ENCODE results near the gene SRP68. TPM values are rescaled to one million over a fixed set of nuclear protein-coding genes. Genes with fewer than 3 reads are reported as not detected.

Gene SRP68
- 74.9 to 80.5 TPM (median 80.1 TPM) in 3 replicates for total RNA-seq

- peak within 1 kb of the TSS; percentile 96 for H3K4me3 Mint-ChIP-seq
These were observed at the start of gene SRP68 for GRCh38 chr17:76072148-76072858. TSS of gene SRP68 (minus strand) at chr17:76072517. CDS start at chr17:76072491, 26 bp downstream.

GRCh38 chr17:76121932-76122430, 49.7 kb upstream of the SRP68 start:
- no peaks in the 10 kb centered on the region for H3K36me3 Mint-ChIP-seq
- H3K27me3 Mint-ChIP-seq (ENCODE audit: low read depth), result no peaks in the 10 kb centered on the region
- H3K4me1 Mint-ChIP-seq, result peaks cover 14% of the 10 kb centered on the region
- H3K27ac Mint-ChIP-seq, result peak overlapping the region; percentile 87
- TF ChIP-seq CTCF (IDR thresholded peaks at IDR 0.05; ENCODE audit: unreplicated experiment), result no peak
- no peak overlapping the region for H3K4me3 Mint-ChIP-seq
- no peaks in the 10 kb centered on the region for H3K9me3 Mint-ChIP-seq
- DNase-seq (ENCODE audit: low spot score in 2 of 2, unreplicated experiment in 2 of 2), result no peak

More at GRCh38 chr17:76072148-76072858, at the start of gene SRP68:
- H3K9me3 Mint-ChIP-seq, result no peaks in the 10 kb centered on the region
- peak within 1 kb of the TSS; percentile 92 for H3K27ac Mint-ChIP-seq
- peak; percentile 85 to 91 for DNase-seq (ENCODE audit: low spot score in 2 of 2, unreplicated experiment in 2 of 2)
- peaks cover 32% of the 10 kb centered on the region for H3K4me1 Mint-ChIP-seq
- H3K36me3 Mint-ChIP-seq, result peaks cover 5% of the 10 kb centered on the region
- no peak for TF ChIP-seq CTCF (IDR thresholded peaks at IDR 0.05; ENCODE audit: unreplicated experiment)
- H3K27me3 Mint-ChIP-seq (ENCODE audit: low read depth), result peaks cover 39% of the 10 kb centered on the region

- no peak for TF ChIP-seq CTCF (IDR thresholded peaks at IDR 0.05; ENCODE audit: unreplicated experiment)
- Mint-ChIP-seq H3K4me3 (no peak overlapping the region), H3K4me1 (peaks cover 8% of the 10 kb centered on the region), H3K36me3 (no peaks in the 10 kb centered on the region), H3K9me3 (no peaks in the 10 kb centered on the region), H3K27me3 (ENCODE audit: low read depth) (no peaks in the 10 kb centered on the region), H3K27ac (no peak overlapping the region)
- DNase-seq (ENCODE audit: low spot score in 2 of 2, unreplicated experiment in 2 of 2), result no peak
These were observed 48.3 kb upstream of the SRP68 start for GRCh38 chr17:76120658-76121008.

- Mint-ChIP-seq H3K36me3 (no peaks in the 10 kb centered on the region), H3K4me3 (no peak overlapping the region), H3K9me3 (no peaks in the 10 kb centered on the region), H3K27ac (no peak overlapping the region), H3K4me1 (peaks cover 8% of the 10 kb centered on the region), H3K27me3 (ENCODE audit: low read depth) (no peaks in the 10 kb centered on the region)
- no peak for TF ChIP-seq CTCF (IDR thresholded peaks at IDR 0.05; ENCODE audit: unreplicated experiment)
- DNase-seq (ENCODE audit: low spot score in 2 of 2, unreplicated experiment in 2 of 2), result no peak
These were observed 47.4 kb upstream of the SRP68 start for GRCh38 chr17:76119409-76120371.

- TF ChIP-seq CTCF (IDR thresholded peaks at IDR 0.05; ENCODE audit: unreplicated experiment), result no peak
These were observed 42.9 kb upstream of the SRP68 start for GRCh38 chr17:76115138-76115754.

More at GRCh38 chr17:76115138-76115754, 42.9 kb upstream of the SRP68 start:
- H3K4me3 Mint-ChIP-seq, result no peak overlapping the region
- H3K27me3 Mint-ChIP-seq (ENCODE audit: low read depth), result peaks cover 4% of the 10 kb centered on the region
- H3K36me3 Mint-ChIP-seq, result peaks cover 1% of the 10 kb centered on the region
- DNase-seq (ENCODE audit: low spot score in 2 of 2, unreplicated experiment in 2 of 2), result no peak
- no peaks in the 10 kb centered on the region for H3K4me1 Mint-ChIP-seq
- no peak overlapping the region for H3K27ac Mint-ChIP-seq
- H3K9me3 Mint-ChIP-seq, result peaks cover 4% of the 10 kb centered on the region
